Gastroesophageal sphincter (tissue), 4 donors: ENCODE measurements around the gene COPZ1. TPM values are rescaled to one million over a fixed set of nuclear protein-coding genes. Genes with fewer than 3 reads are reported as not detected.
A peak's percentile ranks its signal among the peaks of the same experiment; 100 is the strongest.
"Not testable (repeated sequence)": the region's sequence is repeated elsewhere in the genome, so short reads cannot be mapped to it uniquely, and the experiment has no call there.

ENCODE experiments used
- ATAC-seq: fragments of 150-250 bp; one replicate; pipeline ENCODE4 v1.9.1; 2016; ENCODE audit warnings: mild to moderate bottlenecking, moderate library complexity
- H3K27ac ChIP-seq, 4 donors: fragments of 200-600 bp; sonication (generic) in 3 of 4; 1 replicate in 3 of 4; 2 replicates in 1 of 4; pipeline ENCODE4 v1.5.1; 2016 to 2019
- H3K27me3 ChIP-seq: fragments of 200-600 bp; sonication (generic); one replicate; pipeline ENCODE4 v1.5.1; 2019
- H3K36me3 ChIP-seq, 2 donors: fragments of 200-600 bp; sonication (generic); one replicate each; pipeline ENCODE4 v1.5.1; 2019; ENCODE audit warnings: control low read depth in 1 of 2
- H3K4me1 ChIP-seq, 3 donors: fragments of 200-600 bp; sonication (generic); 1 replicate in 2 of 3; 2 replicates in 1 of 3; pipeline ENCODE4 v1.5.1; 2016 to 2019; ENCODE audit warnings: control low read depth in 2 of 3
- H3K4me3 ChIP-seq, 2 donors: fragments of 200-600 bp; sonication (generic); one replicate each; pipeline ENCODE4 v1.5.1; 2019; ENCODE audit warnings: mild to moderate bottlenecking in 1 of 2, moderate library complexity in 1 of 2
- H3K9me3 ChIP-seq, 3 donors: fragments of 200-600 bp; sonication (generic); one replicate each; pipeline ENCODE4 v1.5.1; 2017 to 2019; ENCODE audit warnings: control low read depth in 2 of 3
- CTCF ChIP-seq, 4 experiments: fragments of 200-600 bp in 2 of 4; fragments of 450-650 bp in 2 of 4; sonication (generic) in 1 of 4; IDR thresholded peaks; one replicate each; pipeline ENCODE4 v1.5.1; 2017 to 2019; ENCODE audit warnings: antibody characterized with exemption in 4 of 4, mild to moderate bottlenecking in 2 of 4, moderate library complexity in 2 of 4
- EP300 ChIP-seq: sonication (generic); formaldehyde crosslinking; IDR thresholded peaks from one replicate; pipeline ENCODE4 v1.6.1; 2017; ENCODE audit warnings: antibody characterized with exemption, mild to moderate bottlenecking
- POLR2A ChIP-seq, 2 donors: fragments of 450-650 bp; IDR thresholded peaks; one replicate each; pipeline ENCODE4 v1.6.1; 2017; ENCODE audit warnings: antibody characterized with exemption in 2 of 2, mild to moderate bottlenecking in 2 of 2, moderate library complexity in 1 of 2
- POLR2AphosphoS5 ChIP-seq: sonication (generic); formaldehyde crosslinking; IDR thresholded peaks from one replicate; pipeline ENCODE4 v1.6.1; 2017; ENCODE audit warnings: antibody characterized with exemption
- WGBS, 2 donors: methylation state at CpG; one replicate each; pipeline ENCODE4 v1.1.5; 2018; ENCODE audit warnings: low coverage in 1 of 2; 5-methylcytosine and 5-hydroxymethylcytosine counted together
- total RNA-seq, 4 donors: library from RNA; depleted of rRNA; stranded (reverse); fragments of >200 nt; gene quantifications; one replicate each; pipeline ENCODE4 v1.1.0, GENCODE V29; 2016

The COPZ1 gene
- total RNA-seq, 4 donors from 2014 or later, result 47.0 to 138 (median 57.5) TPM

- Histone ChIP-seq H3K27me3 (no peaks in the 10 kb centered on the region), H3K27ac (peak overlapping the region in 3 of 4 donors; percentile 80 to 83 (median 81)), H3K36me3 (peaks cover 4 to 57% of the 10 kb centered on the region in 2 donors), H3K4me3 (no peak overlapping the region), H3K9me3 (no peaks in the 10 kb centered on the region), H3K4me1 (peaks cover 4 to 44% (median 19%) of the 10 kb centered on the region in 3 donors)
- TF ChIP-seq CTCF (IDR thresholded peaks at IDR 0.05) (no peak), POLR2AphosphoS5 (no peak), EP300 (no peak), POLR2A (IDR thresholded peaks at IDR 0.05) (no peak)
- no peak for ATAC-seq
- 30 to 32% methylated on average over 3 of the region's 3 CpGs for WGBS, 2 donors
Observed at GRCh38 chr12:54350743-54351142, 25.8 kb downstream of the COPZ1 start.

GRCh38 chr12:54351341-54351740 is 26.4 kb downstream of the COPZ1 start:
- H3K9me3 ChIP-seq, result no peaks in the 10 kb centered on the region
- ATAC-seq, result no peak
- H3K27ac ChIP-seq, result peak overlapping the region in 3 of 4 donors; percentile 80 to 83 (median 81)
- H3K27me3 ChIP-seq, result no peaks in the 10 kb centered on the region
- H3K4me3 ChIP-seq, result no peak overlapping the region
- peaks cover 4 to 51% of the 10 kb centered on the region in 2 donors for H3K36me3 ChIP-seq
- 49 to 53% methylated on average over 3 to 4 of the region's 4 CpGs for WGBS, 2 donors
- peaks cover 4 to 50% (median 19%) of the 10 kb centered on the region in 3 donors for H3K4me1 ChIP-seq
- TF ChIP-seq POLR2AphosphoS5, result no peak
- TF ChIP-seq POLR2A (IDR thresholded peaks at IDR 0.05), result no peak
- TF ChIP-seq EP300, result no peak
- no peak for TF ChIP-seq CTCF (IDR thresholded peaks at IDR 0.05)

GRCh38 chr12:54352022-54352531 is 27.1 kb downstream of the COPZ1 start:
- ATAC-seq, result peak; percentile 39
- 12 to 20% methylated on average over 6 to 9 of the region's 21 CpGs for WGBS, 2 donors
- Histone ChIP-seq H3K36me3 (peaks cover 4 to 44% of the 10 kb centered on the region in 2 donors), H3K4me1 (peaks cover 4 to 57% (median 19%) of the 10 kb centered on the region in 3 donors), H3K4me3 (peak overlapping the region in 1 of 2 donors; percentile 33), H3K27ac (peak overlapping the region; percentile 40 to 83 (median 80)), H3K27me3 (no peaks in the 10 kb centered on the region), H3K9me3 (no peaks in the 10 kb centered on the region)
- TF ChIP-seq POLR2AphosphoS5, result peak; percentile 67
- no peak for TF ChIP-seq EP300

GRCh38 chr12:54352891-54353874 is 28.3 kb downstream of the COPZ1 start:
- Histone ChIP-seq H3K27me3 (no peaks in the 10 kb centered on the region), H3K36me3 (peaks cover 4 to 33% of the 10 kb centered on the region in 2 donors), H3K9me3 (no peaks in the 10 kb centered on the region), H3K4me1 (peaks cover 4 to 68% (median 20%) of the 10 kb centered on the region in 3 donors), H3K4me3 (no peak overlapping the region), H3K27ac (peak overlapping the region; percentile 40 to 83 (median 80))
- 14% methylated on average over 1 of the region's 1 CpG; no CpG with 5 or more reads in 1 of the 2 donors for WGBS, 2 donors
- ATAC-seq, result peak; percentile 65
- no peak for TF ChIP-seq POLR2AphosphoS5

- not testable (repeated sequence) for ATAC-seq, H3K4me3 ChIP-seq, H3K27me3 ChIP-seq, H3K9me3 ChIP-seq
- Histone ChIP-seq H3K4me1 (peaks cover 4 to 74% (median 22%) of the 10 kb centered on the region in 3 donors), H3K36me3 (peaks cover 4 to 22% of the 10 kb centered on the region in 2 donors), H3K27ac (peak overlapping the region in 2 of 4 donors; percentile 11 to 83)
- WGBS, 2 donors, result 63 to 71% methylated on average over 5 to 6 of the region's 7 CpGs
Observed at GRCh38 chr12:54354271-54354670, 29.3 kb downstream of the COPZ1 start.

GRCh38 chr12:54355104-54355815 is 30.3 kb downstream of the COPZ1 start:
- no peak for ATAC-seq
- Histone ChIP-seq H3K9me3 (no peaks in the 10 kb centered on the region), H3K4me3 (no peak overlapping the region), H3K27me3 (no peaks in the 10 kb centered on the region), H3K36me3 (peaks cover 0 to 12% of the 10 kb centered on the region in 2 donors), H3K4me1 (peaks cover 4 to 80% (median 22%) of the 10 kb centered on the region in 3 donors), H3K27ac (peak overlapping the region in 1 of 4 donors; percentile 91)
- TF ChIP-seq CTCF (IDR thresholded peaks at IDR 0.05) (no peak), POLR2A (IDR thresholded peaks at IDR 0.05) (no peak), POLR2AphosphoS5 (no peak), EP300 (no peak)
- WGBS, 2 donors, result 60 to 64% methylated on average over 4 to 6 of the region's 6 CpGs
